HG03460 (cell line): Measurements from ENCODE around the gene NFATC2.

Source experiments
- ATAC-seq: cut with Tn5 transposase; IDR thresholded peaks from one replicate; pipeline ENCODE4 v1.9.1; 2021; ENCODE audit not compliant: unreplicated experiment

Gene NFATC2

DNA sequence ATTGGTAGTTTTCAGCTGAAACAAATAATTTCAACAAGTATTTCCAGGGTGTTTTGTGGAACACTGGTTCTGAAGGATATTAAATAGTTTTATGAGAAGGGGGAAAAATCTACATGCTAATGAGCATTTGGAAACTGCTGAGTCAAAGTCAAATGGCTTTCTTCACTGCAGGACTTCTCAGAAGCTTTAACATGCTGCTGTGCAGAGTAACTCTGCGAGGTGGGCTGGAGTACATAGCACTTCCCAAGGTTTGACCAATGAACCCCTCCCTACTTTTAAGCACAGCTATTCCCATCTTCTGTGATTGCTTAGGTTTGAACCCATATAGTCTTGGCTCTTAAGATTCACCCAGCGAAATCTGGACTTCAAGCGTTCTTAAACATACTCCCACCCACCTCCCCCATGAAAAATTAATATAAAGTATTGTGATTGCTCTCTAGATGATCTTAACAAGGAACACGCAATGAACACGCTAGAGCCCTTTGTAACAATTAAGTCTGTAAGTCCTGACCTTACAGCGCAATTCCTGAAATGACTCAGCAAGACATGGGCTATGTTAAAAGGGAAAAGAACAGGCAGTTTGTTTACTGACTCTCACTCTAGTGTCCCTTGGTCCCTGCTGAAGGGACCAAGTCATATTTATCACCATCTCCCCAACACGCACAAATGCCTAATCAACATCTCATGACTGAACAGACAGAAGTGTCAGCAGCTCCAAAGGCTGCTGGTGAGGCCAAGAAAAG lies 105.2 kb downstream of the NFATC2 start:
- no peak for ATAC-seq

DNA sequence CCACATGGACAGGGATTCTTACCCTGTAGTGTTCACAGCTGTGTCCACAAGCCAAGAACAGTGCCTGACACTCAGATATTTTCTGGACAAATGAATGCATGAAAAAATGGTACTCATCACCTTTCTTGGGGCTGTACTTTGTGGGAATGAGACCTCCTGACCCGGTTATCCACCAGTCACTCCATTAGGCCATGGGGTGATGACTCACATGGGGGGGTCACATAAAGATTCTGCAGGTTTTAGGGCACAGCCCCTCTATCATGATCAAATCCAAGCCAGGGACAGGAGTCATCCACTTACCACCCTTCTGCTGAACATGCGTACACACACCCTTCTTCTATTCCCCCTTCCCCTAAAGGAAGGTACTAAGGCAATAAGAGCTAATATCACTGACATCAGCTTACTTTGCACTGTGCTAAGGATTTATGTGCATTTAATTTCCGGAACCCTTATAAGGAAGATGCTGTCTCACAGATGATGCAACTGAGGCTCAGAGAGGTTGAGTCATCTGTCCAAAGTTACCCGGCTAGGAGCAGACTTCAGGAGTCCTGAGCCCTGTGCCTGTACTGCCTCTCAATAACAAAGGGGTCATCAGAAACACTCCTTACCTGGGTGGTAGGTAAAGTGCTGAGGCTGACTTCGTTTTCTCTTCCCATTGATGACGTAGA lies 107.8 kb downstream of the NFATC2 start:
- no peak for ATAC-seq

DNA sequence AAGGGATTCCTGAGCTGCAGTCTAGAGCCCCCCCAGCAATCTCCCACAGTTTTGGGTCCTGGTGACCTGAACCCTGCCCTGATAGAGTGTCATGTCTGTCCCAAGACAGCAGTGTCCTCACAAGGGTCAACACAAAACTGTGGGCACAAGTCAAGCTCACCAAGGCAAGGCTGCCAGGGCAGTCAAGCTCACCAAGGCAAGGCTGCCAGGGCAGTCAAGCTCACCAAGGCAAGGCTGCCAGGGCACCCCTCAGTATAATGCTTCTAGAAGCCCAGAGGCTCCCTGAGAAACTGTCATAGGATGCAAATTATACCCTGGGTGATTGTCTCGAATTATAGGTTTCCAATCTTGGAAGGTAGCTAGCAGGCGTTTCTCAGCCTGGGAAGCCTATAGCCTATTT lies 108.5 kb downstream of the NFATC2 start:
- ATAC-seq, result no peak

DNA sequence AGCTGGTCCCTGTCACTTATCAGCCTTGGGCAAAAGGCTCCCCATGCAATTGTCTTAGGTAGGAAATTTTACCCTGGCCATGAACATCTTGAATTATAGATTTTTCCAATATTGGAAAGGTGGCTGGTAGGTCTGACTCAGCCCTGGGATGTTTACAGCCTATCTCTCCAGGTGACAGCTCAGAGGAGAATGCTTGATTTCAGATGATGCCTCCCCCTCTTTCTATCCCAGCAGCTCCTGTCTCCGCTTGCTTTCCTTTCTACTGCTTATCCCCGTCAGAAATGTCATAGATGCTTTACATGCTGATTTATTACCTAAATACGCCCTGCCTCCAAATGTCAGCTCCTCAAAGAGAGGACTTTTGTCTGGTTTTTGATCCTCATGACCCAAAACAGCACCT lies 109.6 kb downstream of the NFATC2 start:
- ATAC-seq, result no peak

DNA sequence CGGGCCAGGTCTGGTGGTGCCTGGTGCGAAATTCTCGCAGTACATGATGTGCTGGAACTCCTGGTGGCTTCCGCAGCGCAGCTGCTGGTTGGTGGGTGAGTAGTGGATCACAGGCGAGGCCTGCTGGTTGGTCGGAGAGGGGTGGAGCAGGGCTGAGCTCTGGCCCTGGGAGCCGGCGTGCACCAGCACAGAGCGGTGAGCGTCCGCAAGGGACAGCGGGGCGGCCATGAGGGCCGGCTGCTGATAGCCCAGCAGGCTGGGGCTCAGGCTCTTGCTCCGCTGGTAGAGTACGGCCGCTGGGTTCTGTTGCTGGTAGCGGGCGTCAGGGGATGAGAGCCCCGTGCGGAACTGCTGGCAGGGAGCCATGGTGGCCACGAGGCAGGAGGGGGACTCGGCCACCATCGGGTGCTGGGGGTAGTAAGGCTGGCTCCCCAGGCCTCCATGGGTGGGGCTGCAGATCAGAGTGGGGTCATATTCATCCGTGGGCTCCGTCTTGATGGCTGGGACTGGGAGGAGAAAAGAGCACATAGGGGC lies 110.2 kb downstream of the NFATC2 start:
- no peak for ATAC-seq

DNA sequence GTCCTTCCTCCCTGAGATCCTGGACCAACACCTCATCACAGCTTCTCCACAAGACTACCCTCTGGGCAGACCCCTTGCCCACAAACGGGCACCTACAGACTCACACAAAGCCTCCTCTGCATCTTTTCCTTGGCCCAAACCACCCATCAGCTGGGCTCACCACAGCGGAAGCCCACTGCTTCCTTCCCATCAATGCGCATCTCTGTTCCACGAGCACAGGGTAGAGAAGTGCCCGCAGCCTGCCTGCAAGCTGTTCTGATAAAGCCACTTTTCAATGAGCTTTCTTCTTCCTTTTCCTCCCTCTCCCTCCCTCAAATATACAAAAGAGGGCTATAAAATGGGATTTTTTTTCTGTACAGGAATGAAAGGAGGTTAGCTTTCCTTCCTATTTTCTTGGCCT lies 111.2 kb downstream of the NFATC2 start:
- no peak for ATAC-seq

DNA sequence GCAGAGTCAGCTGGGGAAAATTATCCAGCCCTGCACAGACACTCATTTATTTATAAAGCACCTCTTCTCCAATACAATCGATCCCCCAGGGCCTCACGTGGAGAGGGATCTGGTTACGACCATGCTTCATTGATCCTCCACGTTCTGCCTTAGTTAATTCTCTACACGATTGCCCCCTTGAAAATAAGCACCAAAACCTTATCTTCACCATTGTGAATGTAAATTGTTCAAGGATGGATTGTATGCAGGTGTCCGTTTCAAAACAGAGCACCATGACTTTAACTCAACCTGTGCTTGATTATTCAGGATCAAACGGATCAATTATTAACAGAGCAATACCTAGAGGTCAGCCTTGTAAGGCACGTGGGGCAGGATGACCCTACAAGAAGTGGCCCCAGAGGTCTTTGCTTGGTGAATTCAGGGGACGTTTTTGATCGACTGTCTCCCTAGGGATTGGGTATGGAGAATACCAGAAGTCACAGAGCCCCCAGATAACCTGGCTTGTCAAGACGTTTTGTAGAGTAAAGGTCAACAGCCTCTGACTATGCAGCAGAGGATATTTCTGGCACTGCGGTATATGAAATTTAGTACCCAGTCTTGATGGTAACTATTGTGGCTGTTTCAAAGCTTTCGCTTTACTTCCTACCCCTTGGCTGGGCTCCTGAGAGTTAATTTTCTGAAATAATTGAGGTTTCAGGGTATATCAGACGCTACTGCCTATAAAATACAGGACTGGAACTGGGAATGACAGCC lies 112.1 kb downstream of the NFATC2 start:
- no peak for ATAC-seq

DNA sequence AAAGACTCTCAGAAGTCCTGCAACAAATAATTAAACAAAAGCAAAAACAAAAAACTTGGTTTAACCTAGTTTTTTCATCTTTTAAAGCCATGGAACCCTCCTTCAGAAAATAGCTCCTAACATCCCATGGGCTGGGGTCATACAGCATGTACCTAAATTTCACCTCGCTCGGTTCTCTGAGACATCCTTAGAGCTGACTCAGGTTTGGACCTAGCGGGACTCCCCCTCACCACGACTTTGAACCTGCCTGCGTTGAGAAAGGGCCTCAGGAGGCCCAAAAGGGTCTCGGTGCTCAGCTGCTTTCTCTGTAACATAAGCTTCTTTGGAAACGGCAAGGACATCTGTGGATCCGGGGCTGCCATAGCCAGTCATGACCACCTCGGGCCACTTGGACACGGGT lies 112.8 kb downstream of the NFATC2 start:
- ATAC-seq, result no peak

DNA sequence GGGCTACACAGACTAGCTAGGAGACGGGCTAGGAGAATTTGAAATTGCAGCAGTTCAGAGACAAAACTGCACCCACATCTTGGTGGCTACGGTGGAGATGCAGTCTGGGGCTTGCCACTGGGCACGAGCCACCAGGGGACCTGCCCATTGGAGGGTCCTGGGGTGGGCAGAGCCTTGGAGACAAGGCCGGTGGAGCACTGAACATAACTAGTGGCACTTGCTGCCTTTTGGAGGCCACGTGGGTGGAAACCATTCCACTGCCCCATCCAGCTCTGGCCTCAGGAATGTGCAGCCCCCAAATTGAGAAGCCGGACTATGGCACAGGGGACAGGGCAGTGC lies 113.4 kb downstream of the NFATC2 start:
- ATAC-seq, result no peak

DNA sequence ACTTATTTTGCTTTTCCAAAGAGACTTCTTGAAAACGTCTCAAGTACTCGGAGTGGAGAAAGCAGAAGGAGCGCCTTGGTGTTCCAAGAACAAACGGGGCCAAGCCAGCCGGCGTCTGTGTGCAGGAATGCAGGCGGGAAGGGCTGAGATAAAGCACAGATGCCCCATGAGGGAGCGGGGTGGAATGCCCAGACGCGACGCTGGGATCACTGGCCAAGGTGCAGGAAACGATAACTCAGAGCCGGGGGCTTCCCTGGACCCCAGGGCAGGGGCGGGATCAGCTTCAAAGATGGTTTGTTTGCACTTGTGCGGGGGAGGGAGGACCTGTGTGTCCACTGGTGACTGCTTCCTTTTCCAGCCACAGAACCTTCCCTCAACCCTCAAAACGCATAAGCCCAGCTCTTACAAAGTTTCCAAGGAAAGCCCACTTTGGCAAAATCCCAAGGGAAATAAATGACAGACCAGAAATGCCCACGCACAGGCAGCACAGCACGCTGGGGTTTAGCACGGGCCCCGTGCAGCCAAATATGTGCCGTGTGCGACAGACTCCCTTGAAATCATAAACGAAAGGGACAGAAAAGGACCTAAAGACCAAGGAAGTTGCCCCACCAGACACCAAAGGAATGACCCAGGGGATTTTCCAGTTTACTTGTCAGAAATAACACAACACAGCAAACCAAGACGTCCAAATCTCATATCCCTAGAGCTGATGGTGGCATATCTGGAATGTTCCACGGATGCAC lies 113.9 kb downstream of the NFATC2 start:
- no peak for ATAC-seq

DNA sequence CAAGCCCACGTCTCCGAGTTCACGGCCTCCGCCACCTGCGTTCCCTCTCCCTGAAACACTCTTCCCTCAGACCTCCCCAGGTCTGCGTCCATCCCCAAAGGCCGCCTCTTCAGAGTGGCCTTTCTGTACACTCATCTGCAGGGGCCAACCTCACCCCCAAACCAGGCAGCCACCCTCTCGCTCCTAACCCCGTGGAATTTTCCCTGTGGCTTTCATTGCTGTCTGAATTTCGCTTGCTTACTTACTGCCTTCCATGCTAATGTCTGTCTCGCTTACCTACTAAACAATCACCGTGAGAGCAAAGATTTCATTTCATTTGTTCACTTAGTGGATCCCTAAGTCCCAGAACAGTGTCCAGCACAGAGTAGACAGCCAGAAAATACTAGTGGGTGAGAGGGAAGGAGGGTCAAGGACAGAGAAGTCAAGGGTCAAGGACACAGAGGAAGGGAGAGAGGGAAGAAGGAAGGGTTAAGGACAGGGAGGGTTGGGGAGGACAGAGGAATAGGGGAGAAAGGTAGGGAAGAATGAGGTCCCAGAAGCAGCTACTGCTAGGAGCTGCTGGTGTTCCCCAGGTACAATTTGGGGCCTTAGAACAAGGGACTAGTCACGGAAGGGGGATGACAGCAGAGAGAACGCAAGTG lies 114.7 kb downstream of the NFATC2 start:
- no peak for ATAC-seq

DNA sequence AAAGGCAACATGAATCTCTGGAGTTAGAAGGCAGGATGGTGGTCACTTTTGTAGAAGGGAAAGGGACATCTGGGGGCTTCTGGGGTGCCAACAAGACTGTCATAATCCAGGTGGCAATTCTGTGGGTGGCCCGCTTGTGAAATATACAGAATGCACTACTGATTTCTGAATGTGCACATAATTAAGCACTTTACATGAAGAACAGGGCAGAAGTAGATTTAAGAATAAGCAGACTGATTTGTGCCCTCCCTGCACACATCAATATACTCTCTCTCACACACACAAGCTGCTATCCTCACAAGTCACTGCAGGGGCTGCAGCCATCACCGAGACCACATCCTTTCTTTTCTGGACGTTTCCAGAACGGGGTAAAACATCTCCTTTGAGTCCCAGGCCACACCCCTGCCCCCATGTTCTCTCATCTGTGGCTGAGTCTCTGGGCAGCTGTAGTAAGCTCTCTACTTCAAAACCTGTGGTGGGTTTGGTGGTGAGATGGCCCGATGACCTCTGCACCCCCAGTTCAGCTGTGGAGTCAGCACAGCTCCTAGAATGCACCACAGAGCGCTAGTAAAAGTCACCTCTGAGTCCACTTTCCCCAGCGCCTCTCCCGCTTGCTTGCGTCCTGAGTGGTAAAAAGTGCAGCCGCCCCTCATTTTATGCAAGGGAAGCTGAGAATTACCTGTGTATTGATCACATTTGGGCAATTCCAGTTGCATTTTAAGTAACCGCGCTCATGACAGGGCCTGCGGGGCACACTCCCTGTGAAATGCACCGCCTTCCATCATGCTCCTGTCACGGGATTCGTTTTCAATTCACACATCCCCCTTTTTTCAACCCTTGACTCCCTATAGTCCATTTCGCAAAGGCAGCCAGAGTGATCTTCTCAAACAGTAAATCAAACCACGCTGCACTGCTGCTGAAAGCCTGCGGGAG lies 115.5 kb downstream of the NFATC2 start:
- ATAC-seq, result no peak

DNA sequence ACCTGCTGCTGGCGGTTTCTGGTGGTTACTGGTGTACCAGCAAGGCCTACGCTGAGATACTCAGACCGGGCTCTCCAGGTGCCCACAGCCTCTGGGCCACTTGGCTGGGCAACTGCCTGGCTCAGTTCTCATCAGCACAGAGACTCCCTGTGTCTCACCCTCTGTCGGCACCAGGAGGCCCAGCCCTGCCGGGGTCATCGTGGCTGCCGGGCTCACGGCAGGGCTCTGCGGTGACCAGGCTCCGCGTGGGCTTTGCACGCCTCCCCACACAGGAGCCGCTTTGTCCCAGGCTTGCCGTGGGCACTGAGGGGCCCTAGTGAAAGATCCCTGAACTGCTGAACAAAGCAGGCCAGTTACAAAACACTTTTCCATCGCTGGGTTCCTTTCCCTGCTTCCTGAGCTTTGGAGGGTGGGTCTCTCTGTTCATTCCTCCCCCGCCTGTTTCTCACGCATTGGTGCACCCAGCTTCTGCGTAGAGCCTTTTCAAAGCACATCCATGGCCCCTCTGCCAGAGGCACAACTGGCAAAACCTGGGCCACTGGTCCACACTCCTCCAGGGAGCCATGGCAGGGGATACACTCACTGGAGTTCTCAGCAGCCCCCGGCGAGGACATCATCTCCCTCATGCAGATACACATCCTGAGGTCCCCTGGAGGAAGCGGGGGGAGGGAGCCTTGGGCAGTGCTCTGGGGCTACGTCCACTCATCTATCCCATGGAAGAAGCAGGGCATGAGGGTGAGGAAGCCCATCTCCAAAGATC lies 117.0 kb downstream of the NFATC2 start:
- ATAC-seq, result no peak

DNA sequence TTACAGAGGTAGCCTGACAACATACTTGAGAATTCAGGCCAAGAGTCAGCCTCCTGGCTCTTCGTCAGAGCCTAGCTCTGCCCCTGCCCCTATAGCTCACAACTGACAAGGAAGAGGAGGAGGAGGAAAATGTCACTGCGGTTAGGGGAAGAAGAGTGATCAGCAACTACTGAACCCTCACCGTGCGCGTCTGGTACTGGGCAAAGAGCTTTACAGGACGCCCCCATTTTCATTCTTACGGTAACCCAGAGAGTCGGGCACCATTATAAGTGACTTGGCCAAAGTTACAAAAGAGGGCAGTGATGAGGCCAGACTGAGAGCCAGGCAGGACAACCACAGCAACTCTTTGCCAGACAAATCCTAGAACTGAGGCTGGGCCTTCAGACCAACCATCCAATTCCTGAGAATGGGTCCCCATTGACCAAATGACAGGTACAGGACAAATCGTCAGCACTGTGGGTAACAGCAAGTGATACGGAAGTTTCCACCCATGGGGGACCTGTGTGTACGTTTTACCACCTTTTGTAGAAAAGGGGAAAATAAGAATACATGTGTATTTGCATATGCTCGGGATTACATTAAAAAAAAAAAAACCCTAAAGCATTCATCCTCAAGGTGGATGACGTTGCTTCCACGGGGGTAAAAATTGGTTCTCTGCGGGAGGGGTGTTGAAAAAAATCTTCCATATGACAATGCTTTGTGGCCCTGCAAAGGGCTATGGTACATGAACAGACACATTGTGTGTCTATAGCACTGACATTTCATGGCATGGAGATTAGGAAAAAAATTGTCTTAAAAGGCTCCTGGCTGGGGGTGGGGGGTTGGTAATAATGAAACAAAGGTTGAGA lies 118.0 kb downstream of the NFATC2 start:
- no peak for ATAC-seq

DNA sequence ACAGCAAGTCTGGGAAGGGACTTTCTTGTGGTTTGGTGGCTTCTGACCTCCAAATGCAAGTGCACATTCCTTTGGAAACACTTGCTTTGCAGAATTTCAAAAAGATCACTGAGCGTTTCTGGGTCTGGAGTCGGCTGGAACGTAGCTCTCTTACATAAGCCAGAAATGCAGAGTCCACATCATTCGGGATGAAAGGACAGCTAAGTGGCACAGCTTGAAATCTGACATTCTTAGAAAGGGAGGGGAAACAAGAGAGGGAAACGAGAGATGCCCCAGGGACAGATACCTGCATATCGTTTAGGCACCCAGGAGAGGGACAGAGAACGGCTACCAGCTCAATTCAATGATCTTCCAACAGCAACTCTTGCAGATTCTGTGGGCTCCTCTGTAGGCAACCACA lies 118.7 kb downstream of the NFATC2 start:
- ATAC-seq, result no peak

DNA sequence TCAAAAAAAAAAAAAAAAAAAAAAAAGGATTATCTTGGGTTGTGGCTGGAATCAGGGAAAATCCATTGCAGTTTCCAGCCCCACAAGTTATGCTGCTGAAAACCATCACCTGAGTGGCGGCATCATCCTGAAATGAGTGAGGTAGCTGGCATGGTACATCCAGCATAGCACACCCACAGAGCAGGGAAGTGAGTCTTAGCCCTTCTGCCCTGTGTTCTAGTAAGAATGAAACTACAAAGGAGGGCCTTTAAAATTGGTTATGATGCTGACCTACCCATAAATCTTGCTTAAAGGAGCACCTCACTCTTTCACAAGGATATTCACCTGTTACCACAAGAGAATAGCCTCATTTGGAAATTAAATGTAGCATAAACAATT lies 119.2 kb downstream of the NFATC2 start:
- ATAC-seq, result no peak

DNA sequence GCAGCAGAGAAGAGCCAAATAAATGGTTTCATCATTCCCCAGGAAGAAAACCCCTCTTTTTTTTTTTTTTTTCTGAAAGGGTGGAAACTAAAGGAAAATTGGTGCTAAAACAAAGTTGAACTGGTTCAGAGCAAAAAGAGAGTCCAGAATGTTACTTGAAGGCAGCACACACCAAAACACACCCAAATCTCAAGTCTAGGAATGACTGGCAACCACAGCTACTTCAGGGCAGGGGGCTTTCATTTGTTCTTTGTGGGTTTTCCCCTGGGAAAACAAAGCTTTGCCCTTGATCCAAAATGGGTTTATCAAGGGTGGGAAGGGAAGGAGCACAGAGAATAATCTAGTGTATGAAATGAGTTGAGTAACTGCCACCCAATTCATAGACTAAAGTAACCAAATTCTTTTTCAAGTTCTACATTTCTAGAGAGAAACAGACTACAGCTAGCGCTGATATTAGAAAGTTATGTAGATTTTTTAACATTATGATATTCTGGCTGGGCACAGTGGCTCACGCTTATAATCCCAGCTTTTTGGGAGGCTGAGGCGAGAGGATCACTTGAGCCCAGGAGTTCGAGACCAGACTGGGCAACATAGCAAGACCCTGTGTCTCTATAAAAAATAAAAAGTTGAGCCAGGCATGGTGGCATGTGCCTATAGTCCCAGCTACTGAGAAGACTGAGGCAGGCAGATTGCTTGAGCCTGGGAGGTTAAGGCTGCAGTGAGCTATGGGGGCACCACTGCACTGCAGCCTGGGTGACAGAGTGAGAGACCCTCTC lies 119.8 kb downstream of the NFATC2 start:
- ATAC-seq, result no peak
